Right lobe of liver (tissue), 4 donors: ENCODE data around the gene SPACA7.

Experiments
- CTCF ChIP-seq, 4 donors: fragments of 200-600 bp in 3 of 4; fragments of 450-650 bp in 1 of 4; IDR thresholded peaks; one replicate each; pipeline versions ENCODE4 v1.5.1 to v1.8.0; 2016 to 2022; ENCODE audit warnings: antibody characterized with exemption in 4 of 4, mild to moderate bottlenecking in 2 of 4
- POLR2A ChIP-seq: fragments of 450-650 bp; IDR thresholded peaks from one replicate; pipeline ENCODE4 v1.6.1; 2017; ENCODE audit warnings: antibody characterized with exemption, mild to moderate bottlenecking
- donor health status: DM: no; HTN: no; CAD: no.
- donor health status: DM: no; HTN: no; CAD: no.
- donor health status: DM: no; HTN: yes; CAD: no.

DNA sequence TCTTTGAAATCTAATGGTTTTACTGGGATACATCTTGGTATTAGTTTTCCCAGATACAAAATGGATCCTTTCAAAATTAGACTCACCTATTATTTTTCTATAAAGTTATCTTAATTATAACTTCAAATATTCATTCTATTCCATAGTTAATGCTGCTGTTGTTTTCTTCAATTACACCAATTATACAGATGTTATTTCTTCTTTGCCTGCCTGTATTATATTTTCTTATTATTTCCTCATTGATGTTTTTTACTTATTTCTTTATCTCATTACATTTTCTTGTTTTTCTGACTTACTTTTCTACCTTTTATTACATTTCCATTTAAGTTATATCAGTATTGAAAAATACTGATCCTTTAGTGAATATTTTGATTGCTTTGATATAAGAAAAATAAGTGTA is 40.9 kb downstream of the SPACA7 start:
- no peak for TF ChIP-seq CTCF (IDR thresholded peaks at IDR 0.05)
- TF ChIP-seq POLR2A: no peak
